ENCODE results near the gene PTPN13.

Gene PTPN13

GRCh38 chr4:86592553-86593249, 1.4 kb upstream of the PTPN13 start:
- H3K4me3 ChIP-seq (ENCODE audit: extremely low read depth, insufficient read depth, low read length, poor library complexity, severe bottlenecking), result peak overlapping the region; percentile 88
- no peaks in the 10 kb centered on the region for H3K9me3 ChIP-seq (ENCODE audit: control insufficient read depth, low read length)
- peak overlapping the region; percentile 96 for H3K27ac ChIP-seq (ENCODE audit: low read depth, low read length, severe bottlenecking)
- no peaks in the 10 kb centered on the region for H3K36me3 ChIP-seq (ENCODE audit: control insufficient read depth, insufficient read depth, low read length)
- 60% methylated on average over 1 of the region's 3 CpGs; no CpG with 5 or more reads in 1 of the 2 experiments for WGBS, 2 experiments (ENCODE audit: insufficient coverage in 2 of 2)
- peaks cover 14% of the 10 kb centered on the region for H3K4me1 ChIP-seq (ENCODE audit: control insufficient read depth, insufficient read depth, low read length, poor library complexity, severe bottlenecking)

- 0% methylated on average over 9 to 29 of the region's 47 CpGs for WGBS, 2 experiments (ENCODE audit: insufficient coverage in 2 of 2)
- Histone ChIP-seq H3K4me1 (ENCODE audit: control insufficient read depth, insufficient read depth, low read length, poor library complexity, severe bottlenecking) (peaks cover 20% of the 10 kb centered on the region), H3K36me3 (ENCODE audit: control insufficient read depth, insufficient read depth, low read length) (no peaks in the 10 kb centered on the region), H3K9me3 (ENCODE audit: control insufficient read depth, low read length) (no peaks in the 10 kb centered on the region), H3K27ac (ENCODE audit: low read depth, low read length, severe bottlenecking) (peak overlapping the region; percentile 96), H3K4me3 (ENCODE audit: extremely low read depth, insufficient read depth, low read length, poor library complexity, severe bottlenecking) (peak overlapping the region; percentile 88)
These were observed 677 bp downstream of the PTPN13 start for GRCh38 chr4:86594559-86595425.

GRCh38 chr4:86595426-86595805, 1.3 kb downstream of the PTPN13 start:
- 0% methylated on average over 3 to 6 of the region's 9 CpGs for WGBS, 2 experiments (ENCODE audit: insufficient coverage in 2 of 2)

GRCh38 chr4:86596807-86597206, 2.7 kb downstream of the PTPN13 start:
- no peaks in the 10 kb centered on the region for H3K9me3 ChIP-seq (ENCODE audit: control insufficient read depth, low read length)
- no peaks in the 10 kb centered on the region for H3K36me3 ChIP-seq (ENCODE audit: control insufficient read depth, insufficient read depth, low read length)
- 66% methylated on average over 2 of the region's 2 CpGs; no CpG with 5 or more reads in 1 of the 2 experiments for WGBS, 2 experiments (ENCODE audit: insufficient coverage in 2 of 2)
- no peak overlapping the region for H3K27ac ChIP-seq (ENCODE audit: low read depth, low read length, severe bottlenecking)
- H3K4me3 ChIP-seq (ENCODE audit: extremely low read depth, insufficient read depth, low read length, poor library complexity, severe bottlenecking), result peak overlapping the region; percentile 88
- peaks cover 24% of the 10 kb centered on the region for H3K4me1 ChIP-seq (ENCODE audit: control insufficient read depth, insufficient read depth, low read length, poor library complexity, severe bottlenecking)

More at GRCh38 chr4:86595426-86595805, 1.3 kb downstream of the PTPN13 start:
- Histone ChIP-seq H3K36me3 (ENCODE audit: control insufficient read depth, insufficient read depth, low read length) (no peaks in the 10 kb centered on the region), H3K4me1 (ENCODE audit: control insufficient read depth, insufficient read depth, low read length, poor library complexity, severe bottlenecking) (peaks cover 24% of the 10 kb centered on the region), H3K4me3 (ENCODE audit: extremely low read depth, insufficient read depth, low read length, poor library complexity, severe bottlenecking) (peak overlapping the region; percentile 88), H3K9me3 (ENCODE audit: control insufficient read depth, low read length) (no peaks in the 10 kb centered on the region), H3K27ac (ENCODE audit: low read depth, low read length, severe bottlenecking) (peak overlapping the region; percentile 96)

- no peaks in the 10 kb centered on the region for H3K36me3 ChIP-seq (ENCODE audit: control insufficient read depth, insufficient read depth, low read length)
- 86% methylated on average over 1 of the region's 1 CpG; no CpG with 5 or more reads in 1 of the 2 experiments for WGBS, 2 experiments (ENCODE audit: insufficient coverage in 2 of 2)
- no peak overlapping the region for H3K27ac ChIP-seq (ENCODE audit: low read depth, low read length, severe bottlenecking)
- H3K9me3 ChIP-seq (ENCODE audit: control insufficient read depth, low read length), result no peaks in the 10 kb centered on the region
- H3K4me3 ChIP-seq (ENCODE audit: extremely low read depth, insufficient read depth, low read length, poor library complexity, severe bottlenecking), result no peak overlapping the region
- H3K4me1 ChIP-seq (ENCODE audit: control insufficient read depth, insufficient read depth, low read length, poor library complexity, severe bottlenecking), result peaks cover 18% of the 10 kb centered on the region
These were observed 6.0 kb downstream of the PTPN13 start for GRCh38 chr4:86600007-86600653.

- no peak overlapping the region for H3K4me3 ChIP-seq (ENCODE audit: extremely low read depth, insufficient read depth, low read length, poor library complexity, severe bottlenecking)
- H3K4me1 ChIP-seq (ENCODE audit: control insufficient read depth, insufficient read depth, low read length, poor library complexity, severe bottlenecking), result peaks cover 9% of the 10 kb centered on the region
- WGBS, 2 experiments (ENCODE audit: insufficient coverage in 2 of 2), result 100% methylated on average over 1 of the region's 1 CpG; no CpG with 5 or more reads in 1 of the 2 experiments
- H3K27ac ChIP-seq (ENCODE audit: low read depth, low read length, severe bottlenecking), result no peak overlapping the region
- no peaks in the 10 kb centered on the region for H3K9me3 ChIP-seq (ENCODE audit: control insufficient read depth, low read length)
- no peaks in the 10 kb centered on the region for H3K36me3 ChIP-seq (ENCODE audit: control insufficient read depth, insufficient read depth, low read length)
These were observed 9.3 kb downstream of the PTPN13 start for GRCh38 chr4:86603311-86603885.

GRCh38 chr4:86606809-86607208, 12.7 kb downstream of the PTPN13 start:
- peaks cover 3% of the 10 kb centered on the region for H3K4me1 ChIP-seq (ENCODE audit: control insufficient read depth, insufficient read depth, low read length, poor library complexity, severe bottlenecking)
- H3K36me3 ChIP-seq (ENCODE audit: control insufficient read depth, insufficient read depth, low read length), result no peaks in the 10 kb centered on the region
- no peaks in the 10 kb centered on the region for H3K9me3 ChIP-seq (ENCODE audit: control insufficient read depth, low read length)
- no peak overlapping the region for H3K4me3 ChIP-seq (ENCODE audit: extremely low read depth, insufficient read depth, low read length, poor library complexity, severe bottlenecking)
- no peak overlapping the region for H3K27ac ChIP-seq (ENCODE audit: low read depth, low read length, severe bottlenecking)

GRCh38 chr4:86608757-86609375, 14.8 kb downstream of the PTPN13 start:
- Histone ChIP-seq H3K9me3 (ENCODE audit: control insufficient read depth, low read length) (no peaks in the 10 kb centered on the region), H3K4me3 (ENCODE audit: extremely low read depth, insufficient read depth, low read length, poor library complexity, severe bottlenecking) (no peak overlapping the region), H3K4me1 (ENCODE audit: control insufficient read depth, insufficient read depth, low read length, poor library complexity, severe bottlenecking) (peaks cover 3% of the 10 kb centered on the region), H3K27ac (ENCODE audit: low read depth, low read length, severe bottlenecking) (no peak overlapping the region), H3K36me3 (ENCODE audit: control insufficient read depth, insufficient read depth, low read length) (no peaks in the 10 kb centered on the region)
- WGBS, 2 experiments (ENCODE audit: insufficient coverage in 2 of 2), result no CpG with 5 or more reads among the region's 2 CpGs

GRCh38 chr4:86611757-86612156, 17.6 kb downstream of the PTPN13 start:
- Histone ChIP-seq H3K27ac (ENCODE audit: low read depth, low read length, severe bottlenecking) (no peak overlapping the region), H3K4me1 (ENCODE audit: control insufficient read depth, insufficient read depth, low read length, poor library complexity, severe bottlenecking) (no peaks in the 10 kb centered on the region), H3K4me3 (ENCODE audit: extremely low read depth, insufficient read depth, low read length, poor library complexity, severe bottlenecking) (no peak overlapping the region), H3K9me3 (ENCODE audit: control insufficient read depth, low read length) (peaks cover 2% of the 10 kb centered on the region), H3K36me3 (ENCODE audit: control insufficient read depth, insufficient read depth, low read length) (no peaks in the 10 kb centered on the region)
- 73 to 92% methylated on average over 1 of the region's 2 CpGs for WGBS, 2 experiments (ENCODE audit: insufficient coverage in 2 of 2)

GRCh38 chr4:86613734-86614133, 19.6 kb downstream of the PTPN13 start:
- no peak overlapping the region for H3K4me3 ChIP-seq (ENCODE audit: extremely low read depth, insufficient read depth, low read length, poor library complexity, severe bottlenecking)
- H3K4me1 ChIP-seq (ENCODE audit: control insufficient read depth, insufficient read depth, low read length, poor library complexity, severe bottlenecking), result no peaks in the 10 kb centered on the region
- 100% methylated on average over 1 of the region's 2 CpGs; no CpG with 5 or more reads in 1 of the 2 experiments for WGBS, 2 experiments (ENCODE audit: insufficient coverage in 2 of 2)
- H3K9me3 ChIP-seq (ENCODE audit: control insufficient read depth, low read length), result peaks cover 3% of the 10 kb centered on the region
- no peaks in the 10 kb centered on the region for H3K36me3 ChIP-seq (ENCODE audit: control insufficient read depth, insufficient read depth, low read length)
- no peak overlapping the region for H3K27ac ChIP-seq (ENCODE audit: low read depth, low read length, severe bottlenecking)
